ENCODE measurements around the gene TRAPPC4. TPM values are rescaled to one million over a fixed set of nuclear protein-coding genes. Genes with fewer than 3 reads are reported as not detected.

TRAPPC4 gene
- polyA plus RNA-seq, 1 donor (not counting 4 experiments of a cell fraction or from before 2014, with no cell fraction given), result 121 TPM

DNA sequence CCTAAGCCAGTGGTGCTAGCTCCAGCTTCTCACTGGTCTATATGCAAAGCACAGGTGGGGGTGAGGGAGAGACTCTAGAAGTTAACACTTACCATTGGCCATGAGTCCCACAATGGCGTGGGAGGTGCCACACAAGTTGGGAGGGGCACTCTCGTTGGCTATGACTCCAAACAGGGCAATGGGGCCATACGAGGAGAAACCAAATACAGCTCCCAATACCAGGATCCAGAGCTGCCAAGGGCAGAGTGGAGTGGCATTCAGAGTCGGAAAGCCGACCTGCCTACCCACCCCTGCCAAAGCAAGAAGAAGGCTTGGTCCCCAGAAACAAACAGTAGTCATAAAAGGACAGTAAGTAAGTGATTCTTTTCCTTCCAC lies 6.5 kb downstream of the TRAPPC4 start:
- FAIRE-seq (no peak), DNase-seq (ENCODE audit: low read depth, low spot score) (no peak)
- dilution Hi-C loops (cut with MboI; ENCODE audit: extremely low pct_ligation_motif_present, low sequenced_read_pairs), result no loop called here
- Histone ChIP-seq H3K27ac (ENCODE audit: control insufficient read depth, insufficient read depth, low read length) (no peak overlapping the region), H3K36me3 (ENCODE audit: control insufficient read depth in 2 of 2, extremely low read depth in 1 of 2, insufficient read depth in 2 of 2, low read length in 2 of 2) (peaks cover 27 to 40% of the 10 kb centered on the region in 2 experiments), H2AFZ (ENCODE audit: control insufficient read depth, low read length) (no peak overlapping the region), H3K4me1 (ENCODE audit: control insufficient read depth, extremely low read depth, insufficient read depth, low read length) (peaks cover 16% of the 10 kb centered on the region), H3K9ac (ENCODE audit: control insufficient read depth, extremely low read depth, insufficient read depth, low read length) (no peak overlapping the region), H3K4me3 (ENCODE audit: control insufficient read depth in 2 of 3, extremely low read depth in 1 of 3, insufficient read depth in 2 of 3, low read depth in 1 of 3, low read length in 3 of 3) (no peak overlapping the region), H3K9me3 (ENCODE audit: control insufficient read depth, low read depth, low read length) (no peaks in the 10 kb centered on the region), H3K79me2 (ENCODE audit: control insufficient read depth, insufficient read depth, low read length) (peaks cover 19% of the 10 kb centered on the region), H3K4me2 (ENCODE audit: control insufficient read depth, extremely low read depth, insufficient read depth, low read depth, low read length) (no peak overlapping the region), H3K9me1 (ENCODE audit: control insufficient read depth, extremely low read depth, insufficient read depth, low read length) (no peaks in the 10 kb centered on the region), H3K27me3 (ENCODE audit: control insufficient read depth, extremely low read depth, insufficient read depth, low read length) (no peaks in the 10 kb centered on the region), H4K20me1 (ENCODE audit: control insufficient read depth, extremely low read depth, insufficient read depth, low read length) (no peaks in the 10 kb centered on the region)
- TF ChIP-seq, protein P1, sequence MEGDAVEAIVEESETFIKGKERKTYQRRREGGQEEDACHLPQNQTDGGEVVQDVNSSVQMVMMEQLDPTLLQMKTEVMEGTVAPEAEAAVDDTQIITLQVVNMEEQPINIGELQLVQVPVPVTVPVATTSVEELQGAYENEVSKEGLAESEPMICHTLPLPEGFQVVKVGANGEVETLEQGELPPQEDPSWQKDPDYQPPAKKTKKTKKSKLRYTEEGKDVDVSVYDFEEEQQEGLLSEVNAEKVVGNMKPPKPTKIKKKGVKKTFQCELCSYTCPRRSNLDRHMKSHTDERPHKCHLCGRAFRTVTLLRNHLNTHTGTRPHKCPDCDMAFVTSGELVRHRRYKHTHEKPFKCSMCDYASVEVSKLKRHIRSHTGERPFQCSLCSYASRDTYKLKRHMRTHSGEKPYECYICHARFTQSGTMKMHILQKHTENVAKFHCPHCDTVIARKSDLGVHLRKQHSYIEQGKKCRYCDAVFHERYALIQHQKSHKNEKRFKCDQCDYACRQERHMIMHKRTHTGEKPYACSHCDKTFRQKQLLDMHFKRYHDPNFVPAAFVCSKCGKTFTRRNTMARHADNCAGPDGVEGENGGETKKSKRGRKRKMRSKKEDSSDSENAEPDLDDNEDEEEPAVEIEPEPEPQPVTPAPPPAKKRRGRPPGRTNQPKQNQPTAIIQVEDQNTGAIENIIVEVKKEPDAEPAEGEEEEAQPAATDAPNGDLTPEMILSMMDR (optimal IDR thresholded peaks at IDR 0.05 in 1 of 3, IDR thresholded peaks at IDR 0.05 in 1 of 3, conservative IDR thresholded peaks at IDR 0.05 in 1 of 3; ENCODE audit: extremely low read depth in 1 of 3, insufficient read depth in 2 of 3, low read length in 3 of 3), result no peak
- TF ChIP-seq EZH2 (IDR thresholded peaks at IDR 0.05; ENCODE audit: low read length), result no peak

DNA sequence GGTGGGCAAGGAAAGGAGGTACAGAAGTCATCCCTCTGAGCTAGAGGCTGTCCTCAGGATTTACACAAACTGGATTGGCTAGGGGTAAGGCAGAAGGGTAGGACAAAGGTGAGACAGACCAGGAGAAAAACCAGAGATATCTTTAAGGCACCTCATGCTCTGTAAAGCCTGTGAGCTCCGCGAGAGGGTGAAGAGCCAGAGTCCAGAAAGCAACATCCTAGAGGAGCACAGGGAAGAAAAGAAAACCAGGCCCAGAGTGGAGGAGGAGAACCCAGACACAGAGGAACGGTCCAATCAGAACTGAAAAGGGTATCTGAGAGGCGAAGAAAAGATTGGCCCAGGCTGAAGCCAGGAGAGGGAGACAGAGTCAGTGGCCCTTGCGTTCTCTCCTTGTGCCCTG lies 7.0 kb downstream of the TRAPPC4 start:
- Histone ChIP-seq H3K9ac (ENCODE audit: control insufficient read depth, extremely low read depth, insufficient read depth, low read length) (no peak overlapping the region), H3K4me2 (ENCODE audit: control insufficient read depth, extremely low read depth, insufficient read depth, low read depth, low read length) (no peak overlapping the region), H3K9me1 (ENCODE audit: control insufficient read depth, extremely low read depth, insufficient read depth, low read length) (no peaks in the 10 kb centered on the region), H3K27me3 (ENCODE audit: control insufficient read depth, extremely low read depth, insufficient read depth, low read length) (no peaks in the 10 kb centered on the region), H3K27ac (ENCODE audit: control insufficient read depth, insufficient read depth, low read length) (no peak overlapping the region), H3K4me3 (ENCODE audit: control insufficient read depth in 2 of 3, extremely low read depth in 1 of 3, insufficient read depth in 2 of 3, low read depth in 1 of 3, low read length in 3 of 3) (no peak overlapping the region), H2AFZ (ENCODE audit: control insufficient read depth, low read length) (no peak overlapping the region), H3K9me3 (ENCODE audit: control insufficient read depth, low read depth, low read length) (no peaks in the 10 kb centered on the region), H3K79me2 (ENCODE audit: control insufficient read depth, insufficient read depth, low read length) (peaks cover 16% of the 10 kb centered on the region), H3K36me3 (ENCODE audit: control insufficient read depth in 2 of 2, extremely low read depth in 1 of 2, insufficient read depth in 2 of 2, low read length in 2 of 2) (peaks cover 27 to 40% of the 10 kb centered on the region in 2 experiments), H3K4me1 (ENCODE audit: control insufficient read depth, extremely low read depth, insufficient read depth, low read length) (peaks cover 14% of the 10 kb centered on the region), H4K20me1 (ENCODE audit: control insufficient read depth, extremely low read depth, insufficient read depth, low read length) (no peaks in the 10 kb centered on the region)
- DNase-seq (ENCODE audit: low read depth, low spot score) (no peak), FAIRE-seq (no peak)
- dilution Hi-C loops (cut with MboI; ENCODE audit: extremely low pct_ligation_motif_present, low sequenced_read_pairs), result no loop called here
- TF ChIP-seq, protein P1 (optimal IDR thresholded peaks at IDR 0.05 in 1 of 3, IDR thresholded peaks at IDR 0.05 in 1 of 3, conservative IDR thresholded peaks at IDR 0.05 in 1 of 3; ENCODE audit: extremely low read depth in 1 of 3, insufficient read depth in 2 of 3, low read length in 3 of 3), result no peak
- no peak for TF ChIP-seq EZH2 (IDR thresholded peaks at IDR 0.05; ENCODE audit: low read length)
